Measurements from ENCODE around the gene CLSTN1.

Gene CLSTN1

GRCh38 chr1:9746211-9746610 lies 77.6 kb downstream of the CLSTN1 start:
- 0 out of 2 replicates have a peak, but pooled peaks cover 12% of the 10 kb centered on the region for H3K79me2 ChIP-seq (ENCODE audit: insufficient read depth, low read length)
- peaks cover 39% of the 10 kb centered on the region; the same call in 1 of the 2 replicates for H3K36me3 ChIP-seq (ENCODE audit: low read length)
- no peaks in the 10 kb centered on the region for H3K9me3 ChIP-seq (ENCODE audit: insufficient read depth, low read length)
- H2AFZ ChIP-seq (ENCODE audit: low read depth, low read length, severe bottlenecking) = no peak overlapping the region
- H3K4me3 ChIP-seq (ENCODE audit: insufficient read depth, low read length, poor library complexity, severe bottlenecking) = no peak overlapping the region
- H3K9me2 ChIP-seq (replicated peaks; ENCODE audit: insufficient read depth, low read length) = no peaks in the 10 kb centered on the region
- no peak overlapping the region for H3K4me2 ChIP-seq (ENCODE audit: low read depth, low read length, poor library complexity, severe bottlenecking)
- TF ChIP-seq EZH2phosphoT487 (conservative IDR thresholded peaks at IDR 0.05; ENCODE audit: low read length) = no peak
- TF ChIP-seq CTCF (IDR thresholded peaks at IDR 0.05; ENCODE audit: insufficient read depth, low read length, poor library complexity, severe bottlenecking) = no peak
- H3F3A ChIP-seq (ENCODE audit: insufficient read depth) = peaks cover 8% of the 10 kb centered on the region; the same call in 1 of the 2 replicates
- H3K27me3 ChIP-seq (ENCODE audit: low read length) = no peaks in the 10 kb centered on the region
- H3K27ac ChIP-seq (ENCODE audit: low read depth, low read length) = no peak overlapping the region
- no peak overlapping the region for H3K9ac ChIP-seq (ENCODE audit: low read length)
- no peaks in the 10 kb centered on the region for H4K20me1 ChIP-seq (ENCODE audit: low read depth, low read length)

DNA sequence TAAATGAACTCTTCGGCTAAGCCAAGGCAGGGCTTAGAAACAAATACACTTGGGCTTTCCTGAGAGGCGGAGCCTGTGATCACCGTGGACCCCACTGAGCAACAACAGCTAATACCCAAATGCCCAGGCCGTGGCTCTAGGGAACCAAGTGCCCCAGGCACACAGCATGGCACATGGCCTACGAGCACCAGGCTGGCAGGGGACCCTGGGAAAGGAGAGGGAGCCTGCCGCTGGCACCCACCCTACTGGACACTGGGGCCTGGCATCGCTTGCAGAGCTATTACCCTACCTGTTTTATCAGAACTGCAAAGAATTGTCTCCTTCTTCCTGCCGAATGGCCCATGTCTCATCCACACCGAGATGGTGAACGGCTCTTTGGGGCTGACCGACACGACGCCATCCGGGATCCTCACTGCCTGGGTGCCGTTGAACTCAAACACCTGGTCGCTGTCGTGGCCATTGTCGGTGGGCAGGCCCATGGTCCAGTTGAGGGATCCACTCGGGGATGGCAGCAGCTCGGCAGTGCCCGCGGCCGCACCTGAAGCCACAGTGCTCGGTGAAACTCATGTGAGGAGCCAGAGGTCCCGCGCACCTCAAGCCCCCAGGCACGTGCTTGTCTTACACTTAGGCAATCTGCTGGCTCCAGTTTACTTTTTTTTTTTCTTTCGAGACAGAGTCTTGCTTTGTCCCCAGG lies 79.5 kb downstream of the CLSTN1 start:
- Histone ChIP-seq H3K9me3 (ENCODE audit: insufficient read depth, low read length) (no peaks in the 10 kb centered on the region), H3K4me2 (ENCODE audit: low read depth, low read length, poor library complexity, severe bottlenecking) (no peak overlapping the region), H3K27me3 (ENCODE audit: low read length) (no peaks in the 10 kb centered on the region), H3K27ac (ENCODE audit: low read depth, low read length) (no peak overlapping the region), H4K20me1 (ENCODE audit: low read depth, low read length) (no peaks in the 10 kb centered on the region), H2AFZ (ENCODE audit: low read depth, low read length, severe bottlenecking) (no peak overlapping the region), H3K36me3 (ENCODE audit: low read length) (peaks cover 35% of the 10 kb centered on the region; the same call in 1 of the 2 replicates), H3K79me2 (ENCODE audit: insufficient read depth, low read length) (0 out of 2 replicates have a peak, but pooled peaks cover 9% of the 10 kb centered on the region), H3F3A (ENCODE audit: insufficient read depth) (peaks cover 5% of the 10 kb centered on the region; the same call in 1 of the 2 replicates), H3K9me2 (replicated peaks; ENCODE audit: insufficient read depth, low read length) (no peaks in the 10 kb centered on the region), H3K9ac (ENCODE audit: low read length) (no peak overlapping the region), H3K4me3 (ENCODE audit: insufficient read depth, low read length, poor library complexity, severe bottlenecking) (no peak overlapping the region)
- TF ChIP-seq EZH2phosphoT487 (conservative IDR thresholded peaks at IDR 0.05; ENCODE audit: low read length) = no peak
- TF ChIP-seq CTCF (IDR thresholded peaks at IDR 0.05; ENCODE audit: insufficient read depth, low read length, poor library complexity, severe bottlenecking) = no peak

GRCh38 chr1:9737671-9738070 lies 86.1 kb downstream of the CLSTN1 start:
- Histone ChIP-seq H3K4me3 (ENCODE audit: insufficient read depth, low read length, poor library complexity, severe bottlenecking) (no peak overlapping the region), H2AFZ (ENCODE audit: low read depth, low read length, severe bottlenecking) (no peak overlapping the region), H3K36me3 (ENCODE audit: low read length) (peaks cover 29% of the 10 kb centered on the region), H3K9ac (ENCODE audit: low read length) (no peak overlapping the region), H3K27ac (ENCODE audit: low read depth, low read length) (no peak overlapping the region), H3K9me2 (replicated peaks; ENCODE audit: insufficient read depth, low read length) (no peaks in the 10 kb centered on the region), H3K9me3 (ENCODE audit: insufficient read depth, low read length) (no peaks in the 10 kb centered on the region), H3F3A (ENCODE audit: insufficient read depth) (0 out of 2 replicates have a peak, but pooled peaks cover 5% of the 10 kb centered on the region), H3K79me2 (ENCODE audit: insufficient read depth, low read length) (no peaks in the 10 kb centered on the region), H4K20me1 (ENCODE audit: low read depth, low read length) (no peaks in the 10 kb centered on the region), H3K4me2 (ENCODE audit: low read depth, low read length, poor library complexity, severe bottlenecking) (no peak overlapping the region), H3K27me3 (ENCODE audit: low read length) (no peaks in the 10 kb centered on the region)
- TF ChIP-seq CTCF (IDR thresholded peaks at IDR 0.05; ENCODE audit: insufficient read depth, low read length, poor library complexity, severe bottlenecking) = no peak
- no peak for TF ChIP-seq EZH2phosphoT487 (conservative IDR thresholded peaks at IDR 0.05; ENCODE audit: low read length)
